ENCODE measurements around the gene RAD51B.

- TF ChIP-seq, protein P1, sequence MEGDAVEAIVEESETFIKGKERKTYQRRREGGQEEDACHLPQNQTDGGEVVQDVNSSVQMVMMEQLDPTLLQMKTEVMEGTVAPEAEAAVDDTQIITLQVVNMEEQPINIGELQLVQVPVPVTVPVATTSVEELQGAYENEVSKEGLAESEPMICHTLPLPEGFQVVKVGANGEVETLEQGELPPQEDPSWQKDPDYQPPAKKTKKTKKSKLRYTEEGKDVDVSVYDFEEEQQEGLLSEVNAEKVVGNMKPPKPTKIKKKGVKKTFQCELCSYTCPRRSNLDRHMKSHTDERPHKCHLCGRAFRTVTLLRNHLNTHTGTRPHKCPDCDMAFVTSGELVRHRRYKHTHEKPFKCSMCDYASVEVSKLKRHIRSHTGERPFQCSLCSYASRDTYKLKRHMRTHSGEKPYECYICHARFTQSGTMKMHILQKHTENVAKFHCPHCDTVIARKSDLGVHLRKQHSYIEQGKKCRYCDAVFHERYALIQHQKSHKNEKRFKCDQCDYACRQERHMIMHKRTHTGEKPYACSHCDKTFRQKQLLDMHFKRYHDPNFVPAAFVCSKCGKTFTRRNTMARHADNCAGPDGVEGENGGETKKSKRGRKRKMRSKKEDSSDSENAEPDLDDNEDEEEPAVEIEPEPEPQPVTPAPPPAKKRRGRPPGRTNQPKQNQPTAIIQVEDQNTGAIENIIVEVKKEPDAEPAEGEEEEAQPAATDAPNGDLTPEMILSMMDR (IDR thresholded peaks at IDR 0.05): no peak
- TF ChIP-seq POLR2AphosphoS5 (IDR thresholded peaks at IDR 0.05; ENCODE audit: low read depth, low read length): no peak
These were observed 766.1 kb downstream of the RAD51B start for GRCh38 chr14:68585690-68586089.
